NCI-H226 (cell line): ENCODE results near the gene CPE.
"Not testable (repeated sequence)": the region's sequence is repeated elsewhere in the genome, so short reads cannot be mapped to it uniquely, and the experiment has no call there.

Experiments used
- DNase-seq: peaks from one replicate; pipeline ENCODE4 v3.0.0-alpha.2; 2015

The CPE gene

DNA sequence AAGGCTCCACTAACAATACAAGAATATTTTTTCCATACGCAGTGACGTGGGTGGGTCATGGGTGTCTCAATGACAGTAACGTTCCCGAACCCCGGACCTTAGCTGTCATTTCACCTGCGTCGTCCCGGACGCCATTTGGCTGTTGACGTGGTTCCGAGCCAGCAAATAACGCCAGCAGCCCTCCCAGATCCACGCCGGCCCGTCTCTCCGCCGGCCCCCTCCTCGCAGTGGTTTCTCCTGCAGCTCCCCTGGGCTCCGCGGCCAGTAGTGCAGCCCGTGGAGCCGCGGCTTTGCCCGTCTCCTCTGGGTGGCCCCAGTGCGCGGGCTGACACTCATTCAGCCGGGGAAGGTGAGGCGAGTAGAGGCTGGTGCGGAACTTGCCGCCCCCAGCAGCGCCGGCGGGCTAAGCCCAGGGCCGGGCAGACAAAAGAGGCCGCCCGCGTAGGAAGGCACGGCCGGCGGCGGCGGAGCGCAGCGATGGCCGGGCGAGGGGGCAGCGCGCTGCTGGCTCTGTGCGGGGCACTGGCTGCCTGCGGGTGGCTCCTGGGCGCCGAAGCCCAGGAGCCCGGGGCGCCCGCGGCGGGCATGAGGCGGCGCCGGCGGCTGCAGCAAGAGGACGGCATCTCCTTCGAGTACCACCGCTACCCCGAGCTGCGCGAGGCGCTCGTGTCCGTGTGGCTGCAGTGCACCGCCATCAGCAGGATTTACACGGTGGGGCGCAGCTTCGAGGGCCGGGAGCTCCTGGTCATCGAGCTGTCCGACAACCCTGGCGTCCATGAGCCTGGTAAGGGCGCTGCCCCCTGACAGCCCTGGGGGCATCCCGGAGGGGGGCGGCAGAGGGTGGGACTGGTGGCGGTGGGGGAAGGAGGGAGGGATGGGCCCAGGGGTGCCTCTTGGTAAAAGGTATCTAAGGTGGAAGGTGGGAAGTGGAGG is at the start of gene CPE:
CPE (plus strand) TSS at position 264 of the 933 bp plus-strand sequence; CDS start at position 478, 214 bp downstream.
- DNase-seq: peak; percentile 61

DNA sequence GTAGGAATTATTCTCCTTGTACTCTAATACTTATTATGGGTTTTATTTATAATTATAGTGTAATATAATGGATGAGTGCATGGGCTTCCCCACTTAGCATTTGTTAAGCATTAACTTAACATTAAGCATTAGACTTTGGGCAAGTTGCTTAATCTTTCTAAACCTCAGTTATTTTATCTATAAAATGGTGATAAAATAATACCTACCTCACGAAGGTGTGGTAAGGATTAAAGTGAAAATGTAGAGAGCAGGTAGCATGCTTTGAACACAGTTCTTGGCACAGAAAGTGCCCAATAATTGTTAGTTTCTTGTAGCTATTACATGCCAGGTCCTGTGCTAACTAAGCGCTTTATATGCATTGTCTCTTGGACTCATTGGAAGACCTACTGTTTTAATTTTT is 48.7 kb upstream of the CPE start:
- DNase-seq: no peak

DNA sequence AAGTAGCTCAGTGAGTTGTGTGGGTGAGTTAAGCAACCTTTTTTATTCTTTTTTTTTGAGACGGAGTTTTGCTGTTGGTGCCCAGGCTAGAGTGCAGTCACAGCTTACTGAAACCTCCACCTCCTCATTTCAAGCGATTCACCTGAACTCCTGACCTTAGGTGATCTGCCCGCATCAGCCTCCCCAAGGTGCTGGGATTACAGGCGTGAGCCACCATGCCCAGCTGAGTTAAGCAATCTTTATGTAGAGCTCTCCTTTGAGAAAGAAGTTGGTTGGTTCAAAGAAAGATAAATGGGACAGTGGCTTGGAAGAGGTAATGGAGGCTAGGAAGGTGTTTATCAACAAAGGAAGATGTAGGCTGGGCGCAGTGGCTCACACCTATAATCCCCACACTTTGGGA is 48.1 kb upstream of the CPE start:
- DNase-seq: no peak

DNA sequence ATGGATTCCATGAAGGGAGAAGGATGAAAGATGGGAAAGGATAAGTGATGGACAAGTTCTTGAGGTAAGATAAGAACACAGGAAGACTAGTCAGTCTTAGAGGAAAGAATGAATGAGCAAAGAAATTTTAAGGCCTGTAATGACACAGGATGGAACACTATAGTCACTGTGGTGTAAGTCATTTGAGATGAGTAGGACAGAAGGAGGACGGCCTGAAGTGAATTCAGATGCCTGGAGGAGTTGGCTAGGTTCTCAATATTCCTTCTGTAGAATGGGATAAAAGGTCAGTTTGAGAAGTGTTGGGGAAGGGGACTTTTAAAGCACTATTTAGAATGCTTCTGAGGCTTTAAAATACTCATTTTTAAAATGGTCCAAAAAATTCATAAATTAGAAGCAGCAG is 47.4 kb upstream of the CPE start:
- no peak for DNase-seq

DNA sequence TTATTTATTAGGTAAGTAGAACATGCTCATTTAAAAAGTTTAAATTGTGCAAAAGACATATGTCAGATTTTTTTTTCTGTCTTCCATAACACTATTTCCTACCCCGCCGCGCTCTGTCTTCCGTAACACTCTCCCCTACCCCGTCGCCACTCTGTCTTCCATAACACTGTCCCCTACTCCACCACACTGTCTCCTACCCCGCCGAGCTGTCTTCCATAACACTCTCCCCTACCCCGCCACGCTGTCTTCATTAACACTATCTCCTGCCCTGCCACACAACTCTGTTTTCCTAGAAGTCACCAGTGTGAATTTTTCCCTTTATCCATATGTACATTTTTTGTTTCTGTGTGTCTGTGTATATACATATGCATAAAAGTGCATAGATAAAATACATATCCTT is 47.0 kb upstream of the CPE start:
- no peak for DNase-seq

DNA sequence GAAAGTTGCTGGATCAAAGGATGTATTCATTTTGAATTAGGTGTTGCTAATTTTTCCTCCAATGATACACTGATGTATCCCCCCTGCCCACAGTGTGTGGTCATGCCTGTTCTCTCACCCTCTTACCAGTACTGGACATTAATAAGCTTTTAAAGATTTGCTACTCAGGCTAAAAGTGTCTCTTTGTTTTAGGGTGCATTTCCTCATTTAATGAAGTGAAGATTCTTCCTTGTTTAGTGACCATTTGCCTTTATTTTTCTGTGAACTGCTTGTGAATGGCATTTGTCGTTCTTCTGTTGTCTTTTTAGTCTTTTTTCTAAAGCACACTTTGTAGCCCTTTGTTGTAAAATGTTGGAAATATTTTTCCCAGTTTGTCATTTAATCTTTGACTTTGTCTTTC is 46.3 kb upstream of the CPE start:
- no peak for DNase-seq

DNA sequence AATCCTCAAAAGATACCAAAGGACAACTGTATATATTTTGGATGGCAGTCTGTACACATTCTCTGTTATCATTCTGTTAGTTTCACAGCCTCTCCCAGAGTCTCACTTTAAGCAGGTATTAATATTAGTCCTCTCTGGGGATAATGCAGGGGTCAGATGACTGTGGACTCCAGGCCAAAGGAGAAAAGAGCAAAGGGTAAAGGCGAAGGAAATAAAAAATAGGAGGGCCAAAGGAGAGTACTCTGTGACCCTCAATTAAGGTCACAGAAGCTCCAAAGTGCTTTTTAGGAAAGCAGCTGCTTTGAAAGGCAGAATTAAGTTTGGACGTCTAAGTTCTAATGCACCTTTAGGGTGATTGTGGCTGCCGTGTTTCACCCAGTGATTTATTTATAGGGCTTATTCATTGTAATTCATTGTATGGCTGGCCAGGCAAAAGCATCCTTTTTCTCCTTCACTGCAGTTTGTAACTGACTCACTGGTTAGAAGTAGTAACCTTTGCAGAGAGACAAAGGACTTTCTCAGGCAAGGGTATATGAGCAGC is 43.6 kb upstream of the CPE start:
- no peak for DNase-seq

DNA sequence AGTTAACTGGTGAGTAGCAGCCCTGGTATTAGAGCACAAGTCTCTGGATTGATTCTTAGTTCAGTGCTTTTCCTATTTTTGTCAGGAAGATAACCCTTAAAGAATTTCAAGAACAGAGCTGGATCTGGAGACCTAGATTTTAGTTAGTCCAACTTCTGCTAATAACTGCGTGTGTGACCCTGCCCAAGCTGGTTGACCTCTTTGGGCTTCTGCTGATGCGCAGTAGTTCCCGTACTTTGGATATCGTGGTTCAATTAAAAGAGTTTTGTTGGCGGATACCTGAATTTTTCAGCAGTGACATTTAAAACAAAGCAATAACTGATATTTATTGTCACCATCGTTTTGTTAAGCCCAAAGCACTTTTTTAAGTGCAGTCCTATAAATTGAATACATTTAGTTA is 42.1 kb upstream of the CPE start:
- no peak for DNase-seq

DNA sequence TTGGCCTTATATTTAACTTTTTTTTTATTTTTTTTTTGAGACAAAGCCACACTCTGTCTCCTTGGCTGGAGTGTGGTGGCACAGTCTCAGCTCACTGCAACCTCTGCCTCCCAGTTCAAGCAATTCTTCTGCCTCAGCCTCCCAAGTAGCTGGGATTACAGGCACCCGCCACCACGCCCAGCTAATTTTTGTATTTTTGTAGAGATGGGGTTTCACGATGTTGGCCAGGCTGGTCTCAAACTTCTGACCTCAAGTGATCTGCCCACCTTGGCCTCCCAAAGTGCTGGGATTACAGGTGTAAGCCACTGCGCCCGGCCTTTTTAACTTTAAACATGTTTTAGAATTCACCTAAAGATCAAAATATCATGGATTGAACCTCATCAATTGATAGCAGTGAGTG is 36.5 kb upstream of the CPE start:
- DNase-seq: not testable (repeated sequence)

DNA sequence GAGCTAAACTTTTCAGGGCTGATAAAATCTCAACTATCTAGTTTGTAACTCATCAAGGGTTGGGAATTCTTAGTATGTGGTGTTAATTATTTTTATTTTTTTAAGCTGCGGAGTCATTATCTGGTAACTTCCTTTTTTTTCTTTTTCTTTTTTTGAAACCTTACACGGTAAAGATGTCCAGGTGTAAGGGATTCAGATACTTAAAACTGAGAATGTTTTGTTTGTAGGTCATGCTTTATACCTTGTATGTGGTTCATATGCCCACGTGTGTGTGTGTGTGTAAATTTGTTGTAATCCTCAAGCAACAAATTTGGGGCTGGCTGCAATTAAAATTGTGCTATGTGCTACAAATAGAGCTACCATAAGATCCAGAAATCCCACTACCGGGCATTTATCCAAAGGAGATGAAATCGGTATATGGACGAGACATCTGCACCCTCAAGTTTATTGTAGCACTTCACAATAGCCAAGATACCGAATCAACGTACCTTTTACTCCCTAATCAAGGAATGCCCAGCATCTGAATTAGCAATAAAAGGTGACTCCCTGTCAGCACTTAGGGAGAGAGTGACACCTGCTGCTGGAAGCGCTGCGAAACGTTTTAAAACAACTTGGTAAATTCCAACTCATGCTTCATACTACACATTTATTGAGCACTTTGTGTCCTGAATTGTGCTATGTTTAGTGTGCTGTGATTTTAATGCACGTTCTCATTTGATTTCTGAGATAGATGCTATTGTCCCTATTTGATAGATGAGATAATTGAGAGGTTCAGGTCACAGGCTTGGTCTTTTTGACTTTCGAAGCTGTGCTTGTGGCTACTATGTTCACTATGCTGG is 35.2 kb upstream of the CPE start:
- DNase-seq: no peak

DNA sequence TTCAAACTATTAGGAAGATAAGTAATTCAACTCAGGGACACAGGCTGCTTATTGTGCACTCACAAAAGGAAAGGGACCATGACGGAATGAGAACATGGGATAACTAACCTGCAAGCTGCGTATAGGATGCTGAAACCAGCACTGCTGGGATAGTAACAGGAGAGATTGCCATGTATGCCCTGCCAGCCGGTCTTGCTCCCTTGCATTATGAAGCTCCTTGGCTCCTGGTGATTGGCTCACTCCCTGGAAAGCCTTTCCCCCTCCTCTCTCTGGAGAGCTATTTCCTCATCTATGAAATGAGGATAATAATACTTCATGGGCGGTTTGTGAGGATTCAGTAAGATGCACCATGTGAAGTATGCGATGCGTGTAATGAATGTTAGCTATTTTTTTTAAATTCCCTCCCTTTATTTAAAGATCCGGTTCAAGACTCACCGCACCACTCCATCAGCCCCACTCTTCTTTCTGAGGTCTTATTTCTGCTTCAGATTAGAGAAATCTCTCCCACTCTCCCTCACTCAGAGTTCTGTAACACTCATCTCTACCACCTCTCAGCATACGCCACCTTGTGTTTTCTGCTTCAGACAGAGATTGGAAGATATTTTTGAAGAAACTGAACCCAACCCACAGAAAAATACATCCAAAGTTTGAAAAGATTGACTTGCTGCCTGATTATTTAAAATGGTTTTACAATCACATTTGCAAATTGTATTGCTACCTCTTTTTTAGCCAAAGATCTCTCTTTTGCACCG is 33.0 kb upstream of the CPE start:
- no peak for DNase-seq

DNA sequence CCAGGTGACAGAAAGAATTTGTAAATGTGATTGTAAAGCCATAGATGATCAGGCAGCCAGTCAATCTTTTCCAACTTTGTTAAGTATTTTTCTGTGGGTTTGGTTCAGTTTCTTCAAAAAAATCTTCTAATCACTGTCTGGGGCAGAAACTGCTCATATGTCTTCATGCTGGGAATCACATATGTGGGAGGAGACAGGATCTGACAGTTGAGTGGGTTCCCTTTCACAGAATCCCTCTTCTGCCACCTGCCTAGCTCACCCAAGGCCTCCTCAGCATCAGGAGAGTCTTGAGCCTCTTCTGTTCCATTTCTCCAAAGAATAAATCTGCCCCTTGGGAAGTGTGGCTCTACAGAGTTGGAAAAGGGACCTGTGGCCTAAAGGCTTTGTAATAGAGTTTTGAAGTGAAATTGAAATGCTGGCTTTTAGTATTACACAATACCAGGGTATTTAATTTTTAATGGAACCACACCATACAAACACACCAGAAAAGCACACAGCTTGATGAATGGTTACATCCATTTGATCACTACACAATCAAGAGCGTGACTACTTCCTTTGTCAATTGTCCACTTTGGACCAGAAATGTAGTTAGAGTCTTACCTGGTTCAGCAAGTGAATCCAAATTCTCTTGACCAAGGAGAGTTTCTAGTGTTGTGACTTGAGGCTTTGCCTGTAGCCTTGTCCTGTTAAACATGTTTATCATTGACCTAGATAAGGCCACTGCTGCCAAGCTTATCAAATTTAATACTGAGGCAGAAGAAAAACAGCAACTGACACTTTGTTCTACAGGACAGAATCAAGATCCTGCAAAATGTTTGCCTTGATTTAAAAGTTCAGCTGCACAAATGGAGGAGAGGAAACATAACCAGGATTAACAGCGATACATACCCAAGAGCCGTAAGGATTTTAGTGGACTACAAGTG is 30.9 kb upstream of the CPE start:
- DNase-seq: no peak

DNA sequence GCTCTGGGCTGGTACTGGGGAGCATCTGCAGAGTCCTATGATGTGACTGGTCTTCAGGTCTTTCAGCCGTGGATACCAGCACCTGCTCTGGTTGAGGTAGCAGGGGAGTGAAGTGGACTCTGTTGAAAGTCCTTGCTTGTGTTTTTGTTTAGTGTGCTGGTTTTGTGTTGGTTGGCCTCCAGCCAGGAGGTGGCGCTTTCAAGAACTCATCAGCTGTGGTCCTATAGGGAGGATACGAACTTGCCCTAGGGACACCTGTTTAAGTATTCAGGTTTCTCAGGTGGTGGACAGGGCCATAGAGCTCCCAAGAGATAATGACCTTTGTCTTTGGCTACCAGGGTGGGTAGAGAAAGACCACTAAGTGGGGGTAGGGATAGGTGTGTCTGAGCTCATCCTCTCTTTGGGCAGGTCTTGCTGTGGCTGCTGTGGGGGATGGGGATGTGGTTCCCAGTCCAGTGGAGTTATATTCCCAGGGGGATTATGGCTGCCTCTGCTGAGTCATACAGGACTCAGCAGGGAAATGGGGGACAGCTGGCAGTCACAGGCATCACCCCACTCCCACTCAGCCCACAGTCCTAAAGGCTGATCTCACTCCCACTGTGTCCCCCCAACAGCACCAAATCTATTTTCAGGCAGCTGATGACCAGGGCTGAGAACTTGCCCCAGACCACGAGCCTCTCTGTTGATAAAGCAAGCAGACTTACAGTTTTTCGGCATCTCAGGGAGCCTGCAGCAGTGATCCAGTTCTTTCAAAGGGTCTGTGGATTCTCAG is 27.3 kb upstream of the CPE start:
- DNase-seq: no peak

DNA sequence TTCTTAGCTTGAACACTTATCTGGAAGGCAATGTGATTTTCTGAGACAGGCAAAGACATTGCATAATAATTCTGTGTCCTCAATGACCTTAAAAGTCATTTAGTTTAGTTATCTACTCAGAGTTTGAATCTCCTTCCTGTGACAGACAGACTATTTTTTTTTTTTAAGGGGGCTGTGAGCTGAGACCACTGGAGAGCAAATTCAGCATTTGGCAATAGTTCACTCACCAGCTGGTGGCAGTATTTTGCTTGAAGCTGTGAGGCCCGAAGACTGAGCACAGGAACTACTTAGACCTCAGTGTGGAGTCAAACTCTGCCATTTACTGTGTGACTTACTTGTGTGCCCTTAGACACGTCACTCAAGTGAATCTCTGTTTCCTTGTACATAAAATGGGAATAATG is 22.9 kb upstream of the CPE start:
- no peak for DNase-seq

DNA sequence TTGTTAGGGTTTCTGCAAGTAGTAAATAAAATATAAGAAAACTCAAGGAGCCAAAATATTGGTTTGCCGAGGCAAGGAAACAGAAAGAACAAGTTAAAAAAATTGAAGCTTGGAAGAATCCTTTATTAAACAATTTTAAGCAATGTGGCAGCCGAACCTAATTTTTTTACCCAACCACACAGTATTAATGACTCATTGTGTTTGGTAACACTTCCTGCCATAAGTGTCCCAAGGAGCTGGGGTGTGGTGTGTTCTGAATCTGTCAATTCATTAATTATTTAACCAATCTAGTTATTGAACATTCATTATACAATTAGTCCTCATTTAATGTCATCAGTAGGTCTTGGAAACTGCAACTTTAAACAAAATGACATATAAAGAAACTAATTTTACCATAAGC is 19.3 kb upstream of the CPE start:
- DNase-seq: no peak

DNA sequence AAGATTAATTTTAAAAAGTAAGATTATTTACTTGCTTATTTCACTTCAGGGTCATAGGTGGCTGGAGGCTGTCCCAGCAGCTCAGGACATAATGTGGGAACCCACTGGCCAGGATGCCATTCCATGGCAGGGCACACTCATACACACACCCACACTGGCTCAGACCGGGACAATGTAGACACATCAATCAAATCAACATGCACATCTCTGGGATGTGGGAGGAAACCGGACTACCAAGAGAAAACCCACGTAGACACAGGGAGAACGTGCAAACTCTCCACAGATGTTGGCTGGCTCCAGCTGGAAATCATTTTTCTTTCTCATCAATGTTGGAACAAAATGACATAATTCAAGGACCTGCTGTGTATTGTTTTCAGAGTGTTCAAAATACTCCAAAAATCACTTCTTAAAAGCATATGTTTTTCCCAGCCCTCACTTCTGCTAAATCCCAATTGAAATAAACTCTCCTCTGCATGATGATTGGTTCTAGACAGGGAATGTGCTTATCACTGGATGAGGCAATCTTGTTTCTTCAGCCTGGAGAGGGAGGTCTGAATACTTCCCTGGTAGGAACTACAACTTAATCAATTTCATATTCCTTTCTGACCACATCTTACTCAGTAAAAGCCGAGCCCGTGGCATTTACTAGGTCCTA is 18.6 kb upstream of the CPE start:
- DNase-seq: peak; percentile 45

DNA sequence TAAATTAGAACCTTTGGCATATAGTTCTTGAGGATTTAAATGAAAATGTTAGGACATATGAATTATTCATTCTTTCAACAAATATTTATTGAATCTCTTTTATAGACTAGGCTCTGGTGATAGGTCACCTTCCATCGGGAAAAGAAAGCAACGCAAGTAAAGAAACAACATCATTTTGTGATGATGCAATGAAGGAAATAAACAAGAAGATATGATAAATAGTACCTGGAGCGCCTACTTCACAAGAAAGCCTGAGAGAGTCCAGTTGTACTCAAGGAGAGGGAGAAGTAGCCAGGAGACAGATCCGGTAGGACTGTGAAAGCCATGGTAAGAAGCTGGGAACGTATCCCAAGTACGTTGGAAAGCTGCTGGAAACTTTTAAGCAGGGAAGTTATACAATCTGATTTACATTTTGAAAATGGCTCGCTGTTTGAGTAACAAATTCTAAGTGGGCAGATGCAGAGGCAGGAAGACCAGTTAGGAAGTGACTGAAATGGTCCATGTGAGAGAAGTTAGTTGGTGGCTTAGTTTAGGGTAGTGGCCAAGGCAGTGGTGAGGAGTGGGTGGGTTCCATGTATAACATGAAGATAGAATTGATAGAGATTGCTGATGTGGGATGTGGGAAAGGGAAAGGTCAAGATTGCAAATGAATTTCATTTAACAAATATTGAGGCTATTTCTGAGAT is 17.7 kb upstream of the CPE start:
- DNase-seq: no peak

DNA sequence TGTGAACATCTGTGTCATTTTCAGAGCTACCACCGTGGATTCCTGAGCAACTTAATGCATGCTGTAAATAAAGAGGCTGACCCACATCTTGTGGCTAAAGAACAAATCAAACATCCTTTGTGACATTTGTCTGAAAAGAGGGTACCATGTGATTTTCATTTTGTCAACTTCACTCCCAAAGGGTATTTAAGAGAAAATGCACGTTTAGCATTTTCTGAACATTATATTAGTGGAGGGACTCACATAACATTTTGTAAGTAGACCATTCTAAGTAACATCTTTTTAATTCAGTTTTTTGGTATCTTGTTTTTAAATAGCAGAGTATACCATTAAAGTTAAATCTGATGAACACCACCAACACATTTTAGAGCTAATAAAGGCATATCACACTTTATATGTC is 17.0 kb upstream of the CPE start:
- no peak for DNase-seq

DNA sequence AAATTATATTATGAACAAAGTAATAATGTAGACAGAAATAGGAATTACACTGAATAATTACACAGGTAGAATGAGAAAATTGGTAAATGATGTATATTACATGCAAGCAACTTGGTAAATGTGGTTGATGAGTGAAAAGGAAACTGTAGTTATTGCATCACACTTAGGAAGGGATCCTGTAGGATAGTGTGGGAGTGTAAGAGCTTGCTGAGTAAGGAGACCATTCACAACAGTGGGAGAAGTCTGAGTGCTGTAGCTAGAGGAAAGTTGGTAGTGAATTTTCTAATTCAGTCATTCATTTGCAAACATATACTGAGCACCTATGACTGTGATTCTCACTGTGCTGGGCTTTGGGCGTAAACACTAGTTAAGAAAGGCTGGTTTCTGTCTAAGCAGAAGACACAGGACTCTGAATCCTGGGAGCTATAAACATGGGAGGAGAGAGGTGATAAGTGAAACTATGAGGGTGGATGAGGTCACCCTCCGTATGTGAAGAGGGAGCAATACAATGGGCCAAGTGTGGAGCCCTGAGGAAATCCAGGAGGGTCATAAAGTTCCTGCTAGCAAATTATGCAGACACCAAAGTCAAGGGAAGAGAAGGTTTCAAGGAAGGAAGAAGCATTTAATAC is 14.2 kb upstream of the CPE start:
- peak; percentile 74 for DNase-seq
